Astrocyte (in vitro differentiated cells and primary cell): ENCODE results near the gene PCCB.

Source experiments
- EZH2 ChIP-seq: IDR thresholded peaks from 2 replicates; pipeline ENCODE4 v1.6.1; 2012; ENCODE audit warnings: mild to moderate bottlenecking, low read length, inconsistent platforms; ENCODE audit not compliant: insufficient read depth
- TF ChIP-seq, protein P1 (sequence below): IDR thresholded peaks from 2 replicates; pipeline ENCODE4 v1.5.1; 2011; ENCODE audit warnings: low read depth, mild to moderate bottlenecking, inconsistent platforms, low read length, moderate library complexity; ENCODE audit not compliant: insufficient read depth

DNA sequence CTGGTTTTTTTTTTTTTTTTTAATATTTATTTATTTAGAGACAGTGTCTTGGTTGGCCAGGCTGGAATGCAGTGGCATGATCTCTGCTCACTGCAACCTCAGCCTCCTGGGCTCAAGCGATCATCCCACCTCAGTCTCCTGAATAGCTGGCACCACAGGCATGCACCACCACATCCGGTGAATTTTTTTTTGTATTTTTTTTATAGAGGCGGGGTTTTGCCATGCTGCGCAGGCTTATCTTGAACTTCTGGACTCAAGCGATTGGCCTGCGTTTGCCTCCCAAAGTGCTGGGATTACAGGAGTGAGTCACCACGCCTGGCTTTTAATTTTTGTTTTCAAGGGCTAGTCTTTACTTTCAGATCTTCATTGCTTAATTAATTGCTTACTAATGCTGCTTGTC lies 13.1 kb downstream of the PCCB start:
- TF ChIP-seq, protein P1, sequence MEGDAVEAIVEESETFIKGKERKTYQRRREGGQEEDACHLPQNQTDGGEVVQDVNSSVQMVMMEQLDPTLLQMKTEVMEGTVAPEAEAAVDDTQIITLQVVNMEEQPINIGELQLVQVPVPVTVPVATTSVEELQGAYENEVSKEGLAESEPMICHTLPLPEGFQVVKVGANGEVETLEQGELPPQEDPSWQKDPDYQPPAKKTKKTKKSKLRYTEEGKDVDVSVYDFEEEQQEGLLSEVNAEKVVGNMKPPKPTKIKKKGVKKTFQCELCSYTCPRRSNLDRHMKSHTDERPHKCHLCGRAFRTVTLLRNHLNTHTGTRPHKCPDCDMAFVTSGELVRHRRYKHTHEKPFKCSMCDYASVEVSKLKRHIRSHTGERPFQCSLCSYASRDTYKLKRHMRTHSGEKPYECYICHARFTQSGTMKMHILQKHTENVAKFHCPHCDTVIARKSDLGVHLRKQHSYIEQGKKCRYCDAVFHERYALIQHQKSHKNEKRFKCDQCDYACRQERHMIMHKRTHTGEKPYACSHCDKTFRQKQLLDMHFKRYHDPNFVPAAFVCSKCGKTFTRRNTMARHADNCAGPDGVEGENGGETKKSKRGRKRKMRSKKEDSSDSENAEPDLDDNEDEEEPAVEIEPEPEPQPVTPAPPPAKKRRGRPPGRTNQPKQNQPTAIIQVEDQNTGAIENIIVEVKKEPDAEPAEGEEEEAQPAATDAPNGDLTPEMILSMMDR: no peak
- no peak for TF ChIP-seq EZH2
